ENCODE measurements around the gene ATAD3C. TPM values are rescaled to one million over a fixed set of nuclear protein-coding genes. Genes with fewer than 3 reads are reported as not detected.
A peak's percentile ranks its signal among the peaks of the same experiment; 100 is the strongest.
"Not testable (repeated sequence)": the region's sequence is repeated elsewhere in the genome, so short reads cannot be mapped to it uniquely, and the experiment has no call there.

ATAD3C gene
- total RNA-seq, 1 donor from 2014 or later, result 2.4 TPM

GRCh38 chr1:1402072-1402900 is 47.2 kb upstream of the ATAD3C start:
- peak overlapping the region; percentile 86 for H3K27ac Mint-ChIP-seq
- peak; percentile 73 for TF ChIP-seq CTCF (conservative IDR thresholded peaks at IDR 0.05)
- DNase-seq (ENCODE audit: extremely low spot score, unreplicated experiment), result no peak
- no peaks in the 10 kb centered on the region for H3K27me3 Mint-ChIP-seq
- H3K36me3 Mint-ChIP-seq, result peaks cover 16% of the 10 kb centered on the region
- H3K9me3 Mint-ChIP-seq, result no peaks in the 10 kb centered on the region
- H3K4me3 Mint-ChIP-seq, result peak overlapping the region; percentile 77
- peaks cover 16% of the 10 kb centered on the region for H3K4me1 Mint-ChIP-seq (ENCODE audit: unreplicated experiment)

- Mint-ChIP-seq H3K36me3 (peaks cover 16% of the 10 kb centered on the region), H3K4me3 (peak overlapping the region; percentile 72), H3K4me1 (ENCODE audit: unreplicated experiment) (peaks cover 16% of the 10 kb centered on the region), H3K27ac (peak overlapping the region; percentile 48)
- H3K9me3 Mint-ChIP-seq; H3K27me3 Mint-ChIP-seq; DNase-seq (ENCODE audit: extremely low spot score, unreplicated experiment): not testable (repeated sequence)
Observed at GRCh38 chr1:1402901-1403392, 46.5 kb upstream of the ATAD3C start.

- peaks cover 12% of the 10 kb centered on the region for H3K4me1 Mint-ChIP-seq (ENCODE audit: unreplicated experiment)
Observed at GRCh38 chr1:1403653-1404052, 45.8 kb upstream of the ATAD3C start.

GRCh38 chr1:1406101-1406820 is 43.2 kb upstream of the ATAD3C start:
- peak overlapping the region; percentile 80 for H3K27ac Mint-ChIP-seq
- H3K27me3 Mint-ChIP-seq, result no peaks in the 10 kb centered on the region
- H3K4me1 Mint-ChIP-seq (ENCODE audit: unreplicated experiment), result peaks cover 18% of the 10 kb centered on the region
- H3K4me3 Mint-ChIP-seq, result peak overlapping the region; percentile 95
- no peak for DNase-seq (ENCODE audit: extremely low spot score, unreplicated experiment)
- no peak for TF ChIP-seq CTCF (conservative IDR thresholded peaks at IDR 0.05)
- peaks cover 12% of the 10 kb centered on the region for H3K36me3 Mint-ChIP-seq
- H3K9me3 Mint-ChIP-seq, result no peaks in the 10 kb centered on the region

More at GRCh38 chr1:1403653-1404052, 45.8 kb upstream of the ATAD3C start:
- no peak for TF ChIP-seq CTCF (conservative IDR thresholded peaks at IDR 0.05)
- Mint-ChIP-seq H3K27me3 (no peaks in the 10 kb centered on the region), H3K4me3 (peak overlapping the region; percentile 72), H3K36me3 (peaks cover 12% of the 10 kb centered on the region), H3K9me3 (no peaks in the 10 kb centered on the region), H3K27ac (peak overlapping the region; percentile 48)
- DNase-seq (ENCODE audit: extremely low spot score, unreplicated experiment), result no peak

- H3K4me3 Mint-ChIP-seq, result peak within 1 kb of the TSS; percentile 95
- no peak for TF ChIP-seq CTCF (conservative IDR thresholded peaks at IDR 0.05)
- peak; percentile 94 for DNase-seq (ENCODE audit: extremely low spot score, unreplicated experiment)
- H3K9me3 Mint-ChIP-seq, result no peaks in the 10 kb centered on the region
- H3K27ac Mint-ChIP-seq, result peak within 1 kb of the TSS; percentile 84
- H3K36me3 Mint-ChIP-seq, result peaks cover 10% of the 10 kb centered on the region
- no peaks in the 10 kb centered on the region for H3K27me3 Mint-ChIP-seq
- peaks cover 14% of the 10 kb centered on the region for H3K4me1 Mint-ChIP-seq (ENCODE audit: unreplicated experiment)
Observed at GRCh38 chr1:1406821-1407635, 42.5 kb upstream of the ATAD3C start, which contains the start of gene MRPL20. MRPL20 (minus strand) TSS chr1:1407293; CDS start chr1:1407217, 76 bp downstream.

Measured in type B pancreatic cell (in vitro differentiated cells).